RKO (cell line): Measurements from ENCODE around the gene ELMOD1.

Source experiments
- DNase-seq: peaks from one replicate; pipeline ENCODE4 v3.0.0-alpha.2; 2016; ENCODE audit warnings: low spot score

ELMOD1 gene

DNA sequence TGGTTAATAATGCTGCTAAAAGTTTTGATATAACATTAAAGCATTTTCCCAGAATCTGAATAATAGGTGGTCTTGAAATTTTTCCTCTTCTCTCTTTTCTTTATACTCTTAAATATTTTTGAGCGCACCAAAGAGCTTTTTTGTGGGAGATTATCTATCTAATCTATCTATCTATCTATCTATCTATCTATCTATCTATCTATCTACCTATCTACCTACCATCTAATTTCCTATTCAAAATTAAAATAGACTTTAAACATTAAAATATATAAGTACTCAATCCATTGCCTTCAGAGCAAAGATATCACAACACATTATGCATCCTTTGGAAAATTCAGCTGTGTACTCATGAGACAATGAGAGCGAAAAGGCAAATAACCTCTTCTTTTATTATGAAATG, 55.8 kb downstream of the ELMOD1 start:
- no peak for DNase-seq

DNA sequence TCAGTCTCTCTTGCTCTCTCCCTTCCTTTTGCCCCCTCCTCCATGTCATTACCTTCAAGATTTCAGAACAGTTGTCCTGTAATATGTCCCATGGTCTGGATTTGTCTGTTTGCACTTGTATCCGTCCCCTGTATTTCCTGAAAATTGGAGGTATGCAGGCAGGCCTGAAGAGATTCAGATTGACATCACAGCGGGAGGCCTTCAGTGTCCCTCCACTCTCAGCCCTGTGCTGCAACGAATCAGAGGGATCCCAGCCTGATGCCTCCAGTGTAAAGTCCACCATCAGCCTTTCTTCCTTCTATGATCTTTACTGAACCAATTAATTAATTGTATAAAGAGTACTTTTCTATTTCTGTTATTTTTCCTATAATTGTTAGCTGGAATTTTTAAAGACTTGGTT, 57.3 kb downstream of the ELMOD1 start:
- DNase-seq = no peak

DNA sequence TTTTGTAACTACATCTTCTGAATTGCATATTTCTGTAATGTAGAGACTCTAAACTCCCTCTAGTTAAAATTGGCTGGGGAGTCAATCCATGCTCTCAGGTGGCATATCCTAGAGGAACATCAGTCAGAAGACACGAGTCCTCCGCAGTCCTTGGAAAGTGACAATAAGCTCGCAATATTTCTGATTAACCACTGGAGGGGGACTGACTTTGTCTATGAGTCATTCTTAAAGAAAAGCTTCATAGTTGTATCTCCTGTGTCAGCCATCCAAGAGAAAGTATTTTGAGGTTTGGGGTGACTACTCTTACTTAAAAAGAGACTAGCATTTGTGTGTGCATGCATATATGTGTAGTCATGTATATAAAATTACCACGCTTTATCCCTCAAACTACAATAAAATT, 60.7 kb downstream of the ELMOD1 start:
- DNase-seq = peak; percentile 36

DNA sequence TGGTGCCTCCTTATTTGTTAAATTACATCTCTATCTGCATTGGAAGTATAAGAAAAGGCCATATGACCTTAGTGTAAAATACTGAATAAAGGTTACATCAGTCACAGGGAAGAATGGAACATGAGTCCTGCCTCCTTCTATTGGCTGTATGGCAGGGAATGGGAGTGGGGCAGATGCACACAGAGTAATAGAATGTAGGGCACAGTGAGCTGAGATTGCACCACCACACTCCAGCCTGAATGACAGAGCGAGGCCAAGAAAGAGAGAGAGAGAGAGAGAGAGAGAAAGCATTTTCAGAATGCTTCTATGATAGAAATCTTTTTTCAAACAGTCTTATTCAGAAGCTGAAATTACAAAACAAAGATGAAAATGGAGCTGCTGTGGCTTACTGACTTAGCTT, 62.1 kb downstream of the ELMOD1 start:
- no peak for DNase-seq

DNA sequence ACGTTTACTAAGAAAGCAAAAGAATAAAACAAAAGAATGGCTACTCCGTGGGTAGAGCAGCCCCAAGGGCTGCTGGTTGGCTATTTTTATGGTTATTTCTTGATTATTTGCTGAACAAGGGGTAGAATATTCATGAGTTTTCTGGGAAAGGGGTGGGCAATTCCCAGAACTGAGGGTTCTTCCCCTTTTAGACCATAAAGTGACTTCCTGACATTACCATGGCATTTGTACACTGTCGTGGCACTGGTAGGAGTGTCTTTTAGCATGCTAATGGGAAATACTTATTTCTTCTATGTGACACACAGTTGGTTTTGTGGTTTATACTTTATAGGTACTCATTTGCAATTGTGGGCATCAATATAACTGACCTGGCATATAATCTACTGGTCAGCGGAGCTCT, 64.7 kb downstream of the ELMOD1 start:
- no peak for DNase-seq

DNA sequence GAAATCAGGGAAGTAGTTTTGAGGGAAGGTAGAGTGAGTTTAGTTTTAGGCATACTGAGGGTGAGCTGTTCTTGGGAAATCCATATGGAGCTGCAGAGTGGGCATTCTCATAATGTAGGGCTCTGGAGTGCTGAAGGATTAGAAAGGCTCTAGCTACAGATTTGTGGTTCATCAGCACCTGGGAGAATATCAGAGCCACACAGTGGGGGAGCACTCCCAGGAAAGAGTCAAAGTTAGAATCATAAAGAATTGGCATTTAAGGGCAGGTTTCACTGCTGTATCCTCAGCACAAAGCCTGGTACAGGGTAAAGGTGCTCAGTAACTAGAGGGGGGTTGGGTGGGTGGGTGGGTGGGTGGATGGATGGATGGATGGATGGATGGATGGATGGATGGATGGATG, 68.4 kb downstream of the ELMOD1 start:
- no peak for DNase-seq

DNA sequence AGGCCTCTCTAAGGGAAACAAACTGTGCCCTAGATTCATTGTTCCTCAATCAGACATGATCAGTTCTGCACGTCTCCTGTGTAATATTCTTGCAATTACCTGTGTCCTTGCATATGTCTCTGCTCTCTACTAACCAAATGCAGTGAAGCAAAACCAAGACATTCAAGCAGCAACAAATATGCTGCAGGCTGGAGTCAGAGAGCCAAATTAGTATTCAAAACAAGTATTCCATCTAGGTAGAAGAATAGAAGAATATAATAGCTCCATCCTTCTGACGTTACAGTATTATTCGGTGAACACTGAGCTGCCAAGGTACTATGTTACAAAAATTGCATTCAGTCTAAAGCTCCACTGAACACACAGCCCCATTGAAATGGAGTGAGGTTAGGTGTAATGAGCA, 69.1 kb downstream of the ELMOD1 start:
- no peak for DNase-seq

DNA sequence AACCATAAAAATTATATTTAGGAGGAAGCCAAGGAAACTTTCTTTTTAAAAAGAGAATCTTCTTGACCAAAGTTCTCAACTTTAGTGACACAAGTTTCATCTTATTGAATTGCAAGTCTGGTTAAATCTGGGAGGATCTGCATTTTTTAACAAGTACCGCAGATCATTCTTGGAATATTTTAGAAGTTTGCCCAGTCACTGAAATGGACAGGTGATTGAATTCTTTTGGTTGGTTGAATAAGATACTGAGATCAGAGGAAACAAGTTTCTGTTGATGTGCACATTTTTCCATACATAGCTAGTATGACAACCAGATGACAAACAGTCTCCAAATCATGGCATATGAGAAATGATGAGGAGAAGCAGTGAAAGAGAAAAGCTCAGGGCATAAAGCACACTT, 70.7 kb downstream of the ELMOD1 start:
- no peak for DNase-seq

DNA sequence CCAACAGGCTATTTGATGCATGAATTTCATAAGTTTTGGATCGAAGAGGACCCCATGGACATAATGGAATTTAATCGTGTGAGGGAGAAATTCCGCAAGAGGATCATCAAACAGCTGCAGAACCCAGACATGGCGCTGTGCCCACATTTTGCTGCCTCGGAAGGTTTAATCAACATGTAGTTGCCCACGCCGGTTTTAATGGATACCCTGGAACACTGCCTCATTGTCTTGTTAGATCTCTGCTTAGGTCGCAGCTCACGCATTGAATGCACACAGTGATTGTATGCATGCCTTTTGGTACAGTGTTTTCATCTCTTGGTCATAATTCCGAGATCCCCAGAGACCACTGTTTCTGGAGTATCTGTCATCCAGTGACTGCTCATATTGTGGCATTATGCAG, 74.1 kb downstream of the ELMOD1 start:
- no peak for DNase-seq

DNA sequence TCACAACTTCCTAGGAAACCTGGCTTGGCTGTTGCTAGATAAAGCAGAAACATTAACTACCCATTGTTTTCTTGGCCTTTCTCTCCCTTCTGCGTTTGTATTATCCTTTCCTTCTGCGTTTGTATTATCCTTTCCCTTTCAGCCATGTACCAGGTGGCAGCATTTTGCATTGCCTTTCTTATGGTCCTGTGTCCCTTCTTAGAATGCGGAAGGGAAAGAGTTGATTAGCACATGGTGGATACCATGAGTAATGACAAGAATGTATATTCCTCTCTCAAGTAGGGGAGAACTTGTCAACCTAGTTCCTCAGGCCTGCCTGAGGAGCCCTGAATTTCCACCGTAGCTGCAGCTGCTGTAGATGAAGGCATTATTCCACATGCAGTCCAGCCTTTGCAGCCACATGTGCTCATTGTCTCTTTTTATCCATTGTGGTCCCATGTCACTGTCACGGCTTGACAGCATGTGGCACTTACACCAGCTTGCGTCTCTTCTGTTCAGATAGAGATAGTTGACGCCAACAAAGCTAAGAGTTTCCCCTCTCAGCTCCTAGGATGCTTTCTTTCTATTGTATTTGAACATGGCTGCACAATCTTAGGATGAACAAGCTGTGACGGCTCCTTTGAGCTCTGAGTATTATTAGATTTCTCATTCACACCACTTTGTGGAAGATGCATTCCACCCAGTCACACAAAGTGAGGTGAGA, 76.1 kb downstream of the ELMOD1 start:
- DNase-seq = no peak

DNA sequence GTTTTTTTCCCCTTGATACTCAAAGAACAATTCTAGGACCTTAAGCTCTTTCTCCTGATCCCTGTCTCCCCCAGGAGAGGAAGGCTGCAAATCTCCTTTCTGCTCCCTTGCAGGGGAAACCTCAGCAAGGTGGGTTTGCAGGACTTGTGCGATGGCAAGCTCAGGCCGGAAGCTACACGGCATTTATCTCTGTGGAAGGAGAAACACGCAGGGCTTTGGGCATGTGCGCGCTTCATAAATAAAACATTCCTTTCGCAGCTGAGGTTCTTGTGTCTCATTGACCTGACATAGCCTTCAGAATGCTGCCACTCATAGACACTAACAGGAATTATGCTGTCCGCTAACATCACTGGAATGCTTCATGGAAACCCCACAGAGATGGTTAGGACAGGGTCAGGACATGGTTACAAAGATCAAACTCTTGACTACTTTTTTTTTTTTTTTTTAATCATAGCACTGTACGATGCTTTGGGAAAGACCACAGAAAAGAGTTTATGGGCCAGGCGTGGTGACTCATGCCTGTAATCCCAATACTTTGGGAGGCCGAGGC, 78.3 kb downstream of the ELMOD1 start:
- no peak for DNase-seq

DNA sequence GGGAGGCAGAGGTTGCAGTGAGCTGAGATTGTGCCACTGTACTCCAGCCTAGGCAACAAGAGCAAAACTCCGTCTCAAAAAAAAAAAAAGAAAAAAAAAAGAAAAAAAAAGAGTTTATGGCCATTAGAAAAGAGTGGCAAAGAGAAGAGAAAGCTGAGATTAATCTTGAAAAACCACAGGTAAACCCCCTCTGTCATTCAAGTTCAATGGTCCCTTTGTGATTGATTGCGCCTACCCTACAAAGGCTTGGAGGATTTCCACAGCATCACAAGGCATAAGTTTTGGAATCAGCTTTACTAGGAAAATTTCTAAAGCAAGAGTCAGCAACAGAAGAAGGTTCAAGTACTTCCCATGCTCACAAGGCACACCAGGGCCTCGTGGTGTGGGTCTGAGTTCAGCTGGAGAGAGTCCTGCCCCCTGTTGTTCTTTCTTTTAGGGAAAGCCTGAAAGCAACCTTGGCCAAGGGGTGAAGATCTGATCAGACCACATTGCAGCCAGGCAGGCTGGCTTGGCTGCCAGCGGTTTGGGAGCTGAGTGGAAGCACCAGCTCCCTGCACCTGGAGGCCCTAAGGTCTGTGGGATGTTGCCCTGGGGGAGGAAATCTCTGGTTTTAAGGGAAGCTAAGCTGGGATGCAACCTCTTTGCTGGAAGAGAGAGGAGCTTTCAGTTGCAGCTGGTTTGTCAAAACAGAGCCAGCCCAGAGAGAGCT, 79.1 kb downstream of the ELMOD1 start:
- DNase-seq = no peak

DNA sequence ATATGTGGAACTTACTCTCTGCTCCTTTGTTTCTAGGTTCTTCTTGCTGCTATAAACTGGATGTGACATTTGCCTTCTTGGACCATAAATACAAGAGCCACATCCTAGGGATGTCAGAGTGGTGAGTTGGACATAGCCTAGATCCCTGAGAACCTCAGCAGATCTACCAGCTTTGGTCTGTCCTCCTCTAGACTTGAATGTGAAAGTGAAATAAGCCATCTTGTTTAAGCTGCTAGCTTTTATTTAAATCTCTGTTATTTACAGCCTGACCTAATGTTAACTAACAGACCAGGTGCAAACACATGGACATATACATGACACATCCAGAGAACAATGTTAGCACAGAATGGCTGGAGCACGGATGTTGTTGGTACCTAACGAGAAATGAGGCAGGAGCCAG, 85.0 kb downstream of the ELMOD1 start:
- DNase-seq = no peak

DNA sequence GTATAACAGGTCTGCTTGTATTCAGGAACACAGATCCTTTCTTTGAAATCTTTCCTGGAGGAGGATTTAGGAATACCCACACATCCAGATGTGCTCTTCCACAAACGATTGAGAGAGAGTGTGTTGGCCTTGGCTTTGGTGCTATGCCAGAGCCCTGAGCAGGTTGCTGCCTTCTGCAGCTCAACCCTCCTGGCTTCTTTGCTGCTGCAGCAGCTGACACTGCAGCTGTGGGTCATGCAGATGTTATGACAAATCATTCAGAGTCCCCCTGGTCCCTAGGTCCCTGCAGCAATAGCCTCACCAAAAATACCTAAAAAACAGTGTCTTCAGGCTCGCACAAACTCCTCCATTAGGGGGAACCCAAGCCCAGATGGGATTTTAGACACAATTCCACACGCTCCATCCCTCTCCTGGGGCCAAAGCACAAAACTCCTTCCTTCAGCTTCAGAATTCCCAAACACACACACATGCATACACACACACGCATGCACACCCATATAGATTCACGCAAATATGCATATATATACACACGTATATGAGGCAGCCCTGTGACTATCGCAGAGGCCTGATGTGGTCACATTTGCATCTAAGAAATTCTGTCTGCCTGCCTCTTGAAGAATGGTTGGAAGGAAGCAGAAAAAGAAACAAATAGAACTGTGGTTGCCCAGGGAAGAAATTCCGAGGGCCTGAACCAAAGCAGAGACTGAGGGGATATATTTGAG, 85.5 kb downstream of the ELMOD1 start:
- DNase-seq = no peak

DNA sequence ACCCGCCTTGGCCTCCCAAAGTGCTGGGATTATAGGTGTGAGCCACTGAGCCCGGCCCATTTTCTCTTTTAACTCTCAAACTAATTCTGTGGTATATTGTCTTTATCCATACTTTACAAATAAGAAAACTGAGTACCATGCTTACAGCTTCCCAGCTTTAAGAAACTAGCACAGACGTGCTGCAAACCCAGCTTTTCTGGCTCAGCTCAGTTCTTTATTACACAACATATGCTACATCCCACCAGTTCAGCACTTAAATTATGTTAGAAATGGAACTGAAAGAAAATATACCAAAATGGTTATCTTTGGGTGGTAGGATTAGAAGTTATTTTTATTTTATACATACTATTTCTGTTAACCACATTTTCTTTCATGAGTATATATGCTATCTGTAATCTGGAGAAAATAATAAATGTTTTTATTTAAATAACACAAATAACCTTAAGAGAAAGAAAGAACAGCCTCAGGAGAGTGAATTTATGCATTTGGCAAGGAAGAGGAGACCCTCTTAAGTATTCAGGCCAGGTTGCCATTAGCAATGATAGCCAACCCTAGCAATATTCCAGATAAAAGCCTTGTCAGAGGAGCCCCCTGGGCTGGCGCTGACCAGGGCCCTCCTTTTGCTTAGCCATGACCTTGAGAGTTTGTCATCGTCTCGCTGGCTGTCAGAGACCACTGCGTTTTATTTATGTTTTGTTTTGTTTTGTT, 87.1 kb downstream of the ELMOD1 start:
- DNase-seq = no peak

DNA sequence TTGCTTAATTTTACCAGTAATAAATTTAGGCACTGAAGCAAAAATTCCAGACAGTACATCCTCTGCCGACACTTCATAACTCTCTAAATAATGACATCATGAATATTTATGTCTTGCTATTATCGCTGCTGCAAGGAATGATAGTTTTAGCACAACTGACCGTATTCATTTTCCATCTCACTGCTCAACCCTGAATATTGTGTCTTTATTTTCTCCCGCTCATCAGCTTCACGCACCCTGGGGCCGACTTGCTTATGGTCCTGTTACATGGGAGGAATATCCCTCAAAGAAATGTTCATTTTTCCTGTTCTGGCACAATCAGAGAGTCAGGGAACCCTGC, 87.7 kb downstream of the ELMOD1 start:
- DNase-seq = no peak

DNA sequence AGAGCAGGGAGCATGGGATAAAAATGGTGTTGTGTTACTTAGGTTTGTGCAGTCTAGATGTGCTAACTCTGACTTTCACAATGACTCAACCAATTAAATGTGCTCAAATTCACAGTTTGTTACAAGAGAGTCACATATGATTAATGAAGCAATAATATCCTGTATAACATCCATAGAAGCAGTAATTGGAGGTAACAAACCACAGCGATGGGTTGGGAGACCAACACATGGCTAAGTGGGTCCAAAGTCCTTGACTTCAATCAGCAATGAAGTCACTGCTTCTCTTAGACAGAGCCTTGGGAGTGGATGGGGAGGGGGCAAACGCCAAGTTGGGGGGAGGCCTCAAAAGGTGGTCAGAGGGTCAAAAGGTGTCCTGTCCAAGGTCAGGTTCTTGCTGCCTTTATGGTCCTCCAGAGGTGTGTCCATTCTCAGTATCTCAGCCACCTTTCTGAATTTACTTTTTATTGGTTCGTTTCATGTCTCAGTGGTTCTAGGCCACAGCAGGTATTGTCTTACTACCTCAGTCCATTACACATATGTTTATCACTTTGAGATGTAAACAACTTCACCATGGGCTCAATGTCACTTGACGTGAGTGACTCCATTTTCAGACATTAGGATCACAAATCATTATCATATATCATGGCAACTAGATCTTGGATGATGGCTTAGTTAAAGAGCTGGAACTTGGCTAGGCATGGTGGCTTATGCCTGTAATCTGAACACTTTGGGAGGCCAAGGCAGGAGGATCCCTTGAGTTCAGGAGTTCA, 88.5 kb downstream of the ELMOD1 start:
- DNase-seq = peak; percentile 29

DNA sequence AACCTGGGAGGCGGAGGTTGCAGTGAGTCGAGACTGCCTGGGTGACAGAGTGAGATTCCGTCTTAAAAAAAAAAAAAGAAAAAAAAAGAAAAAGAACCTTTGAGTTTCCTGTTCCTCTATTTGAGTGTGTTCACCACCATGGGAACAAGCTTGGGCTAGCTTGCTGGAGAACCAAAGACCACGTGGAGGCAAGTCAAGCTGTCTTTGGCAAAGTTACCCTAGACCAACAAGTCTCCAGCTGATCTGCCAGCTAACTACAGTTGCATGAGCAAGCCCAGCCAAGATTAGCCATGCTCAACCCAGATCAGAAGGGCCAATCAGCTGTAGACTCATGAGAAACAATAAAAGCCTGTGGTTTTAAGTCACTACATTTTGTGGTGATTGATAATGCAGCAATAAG, 91.2 kb downstream of the ELMOD1 start:
- no peak for DNase-seq

DNA sequence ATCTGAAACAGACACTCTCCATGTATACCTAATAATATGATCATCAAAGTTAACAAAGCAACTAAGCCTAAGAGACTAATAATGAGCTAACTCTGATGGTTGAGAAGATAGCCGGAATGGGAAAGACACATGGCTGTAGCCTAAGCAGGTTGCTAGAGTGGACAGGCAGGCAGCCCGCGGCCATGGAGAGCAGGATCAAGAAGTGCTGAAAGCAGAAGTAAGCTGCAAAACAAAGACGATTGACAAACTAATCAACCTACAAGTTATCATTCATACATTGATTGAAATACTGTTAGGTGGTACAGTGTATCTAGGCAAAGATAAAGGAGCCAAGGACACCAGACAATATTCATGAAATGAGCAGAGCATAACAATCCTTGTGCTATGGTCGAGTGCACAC, 91.6 kb downstream of the ELMOD1 start:
- no peak for DNase-seq

DNA sequence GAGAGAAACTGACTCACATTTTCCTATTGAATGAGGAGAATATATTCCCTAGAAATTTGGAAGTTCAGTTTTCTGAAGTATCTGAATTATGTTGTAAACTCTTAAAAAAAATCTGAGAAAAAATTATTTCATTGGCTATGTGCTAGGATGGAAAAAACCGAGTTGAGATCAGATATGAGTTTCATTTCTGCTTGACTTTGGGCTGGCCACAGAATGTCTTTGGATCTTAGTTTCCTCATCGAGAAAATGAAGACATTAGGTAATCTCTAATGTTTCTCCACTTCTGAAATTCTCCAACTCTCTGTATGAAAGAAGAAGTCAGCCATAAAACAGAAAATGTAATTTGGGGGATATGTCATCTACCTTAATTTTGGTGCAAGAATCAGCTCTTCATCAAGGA, 92.1 kb downstream of the ELMOD1 start:
- no peak for DNase-seq

DNA sequence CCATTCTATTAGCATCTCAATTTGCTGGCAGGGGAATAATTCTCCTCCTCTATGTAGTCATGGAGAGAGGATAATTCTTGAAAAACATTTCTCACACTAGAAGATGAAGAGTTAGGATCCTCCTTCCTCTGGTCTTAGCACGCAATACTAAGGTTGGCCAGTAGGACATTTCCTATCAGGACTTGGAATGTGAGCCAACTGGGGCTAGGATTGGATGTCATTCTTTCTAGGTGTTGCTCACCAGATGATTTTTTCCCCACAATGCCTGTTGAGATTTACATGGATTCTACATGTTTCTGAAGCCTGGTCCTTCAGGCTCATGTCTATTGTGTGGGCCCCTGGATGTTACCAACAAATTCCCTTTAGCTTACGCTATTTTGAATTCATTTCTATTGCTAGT, 92.9 kb downstream of the ELMOD1 start:
- DNase-seq = peak; percentile 60
